Cardiac muscle cell (in vitro differentiated cells and primary cell): Measurements from ENCODE around the gene DUS1L. TPM values are rescaled to one million over a fixed set of nuclear protein-coding genes. Genes with fewer than 3 reads are reported as not detected.

Experiments
- DNase-seq, 2 donors: peaks; one replicate each; pipeline versions ENCODE4 v3.0.0 to v3.0.0-alpha.2; 2010 to 2017; ENCODE audit warnings: low read depth in 1 of 2, low spot score in 1 of 2
- H3K27ac ChIP-seq: fragments of 200-600 bp; sonication (generic); 2 replicates; pipeline ENCODE4 v1.5.1; 2016
- H3K27me3 ChIP-seq: fragments of 200-600 bp; sonication (generic); 2 replicates; pipeline ENCODE4 v1.6.0; 2016; ENCODE audit warnings: control low read depth
- H3K36me3 ChIP-seq: fragments of 200-600 bp; sonication (generic); 2 replicates; pipeline ENCODE4 v1.5.1; 2016; ENCODE audit warnings: control low read depth
- H3K4me1 ChIP-seq: fragments of 200-600 bp; sonication (generic); 2 replicates; pipeline ENCODE4 v1.8.1; 2017; ENCODE audit warnings: low read depth, mild to moderate bottlenecking, mixed run types
- H3K4me3 ChIP-seq: fragments of 200-600 bp; sonication (generic); 2 replicates; pipeline ENCODE4 v1.5.1; 2016; ENCODE audit warnings: mild to moderate bottlenecking
- H3K9me3 ChIP-seq: fragments of 200-600 bp; sonication (generic); 2 replicates; pipeline ENCODE4 v1.5.1; 2017; ENCODE audit warnings: low read depth, mild to moderate bottlenecking, control low read depth
- polyA plus RNA-seq: library from polyadenylated mRNA; unstranded; fragments of >200 nt; fragmentation: Nextera tagmentation; extraction: Ambion mirVana; gene quantifications from 2 replicates; pipeline ENCODE4 v1.2.1, GENCODE V29; 2016
- total RNA-seq: library from RNA; depleted of rRNA; stranded (reverse); fragments of >200 nt; gene quantifications from 2 replicates; pipeline ENCODE4 v1.2.3, GENCODE V29; 2016
- TF ChIP-seq, protein P1 (sequence below): IDR thresholded peaks from 2 replicates; pipeline ENCODE4 v1.5.1; 2012; ENCODE audit warnings: low read depth, mild to moderate bottlenecking, low read length

Gene DUS1L
- total and polyA plus RNA-seq, 2 experiments from 2014 or later: 183 to 184 TPM

- H3K27me3 ChIP-seq: no peaks in the 10 kb centered on the region
- H3K36me3 ChIP-seq: no peaks in the 10 kb centered on the region
- no peaks in the 10 kb centered on the region for H3K4me1 ChIP-seq
- DNase-seq: no peak
- H3K9me3 ChIP-seq: no peaks in the 10 kb centered on the region
- TF ChIP-seq, protein P1, sequence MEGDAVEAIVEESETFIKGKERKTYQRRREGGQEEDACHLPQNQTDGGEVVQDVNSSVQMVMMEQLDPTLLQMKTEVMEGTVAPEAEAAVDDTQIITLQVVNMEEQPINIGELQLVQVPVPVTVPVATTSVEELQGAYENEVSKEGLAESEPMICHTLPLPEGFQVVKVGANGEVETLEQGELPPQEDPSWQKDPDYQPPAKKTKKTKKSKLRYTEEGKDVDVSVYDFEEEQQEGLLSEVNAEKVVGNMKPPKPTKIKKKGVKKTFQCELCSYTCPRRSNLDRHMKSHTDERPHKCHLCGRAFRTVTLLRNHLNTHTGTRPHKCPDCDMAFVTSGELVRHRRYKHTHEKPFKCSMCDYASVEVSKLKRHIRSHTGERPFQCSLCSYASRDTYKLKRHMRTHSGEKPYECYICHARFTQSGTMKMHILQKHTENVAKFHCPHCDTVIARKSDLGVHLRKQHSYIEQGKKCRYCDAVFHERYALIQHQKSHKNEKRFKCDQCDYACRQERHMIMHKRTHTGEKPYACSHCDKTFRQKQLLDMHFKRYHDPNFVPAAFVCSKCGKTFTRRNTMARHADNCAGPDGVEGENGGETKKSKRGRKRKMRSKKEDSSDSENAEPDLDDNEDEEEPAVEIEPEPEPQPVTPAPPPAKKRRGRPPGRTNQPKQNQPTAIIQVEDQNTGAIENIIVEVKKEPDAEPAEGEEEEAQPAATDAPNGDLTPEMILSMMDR: no peak
- no peak overlapping the region for H3K27ac ChIP-seq
- no peak overlapping the region for H3K4me3 ChIP-seq
Observed at GRCh38 chr17:82070611-82071010, 5.0 kb upstream of the DUS1L start.

GRCh38 chr17:82065193-82065637, 389 bp downstream of the DUS1L start:
- H3K4me3 ChIP-seq: peak overlapping the region; percentile 75
- no peak overlapping the region for H3K27ac ChIP-seq
- H3K9me3 ChIP-seq: no peaks in the 10 kb centered on the region
- TF ChIP-seq, protein P1: no peak
- peaks cover 5% of the 10 kb centered on the region for H3K4me1 ChIP-seq
- H3K36me3 ChIP-seq: peaks cover 14% of the 10 kb centered on the region
- H3K27me3 ChIP-seq: no peaks in the 10 kb centered on the region
- DNase-seq: peak; percentile 31 to 46

GRCh38 chr17:82064433-82065192, 991 bp downstream of the DUS1L start:
- H3K27ac ChIP-seq: no peak overlapping the region
- H3K36me3 ChIP-seq: peaks cover 17% of the 10 kb centered on the region
- H3K4me1 ChIP-seq: peaks cover 5% of the 10 kb centered on the region
- H3K9me3 ChIP-seq: no peaks in the 10 kb centered on the region
- no peak for DNase-seq
- H3K4me3 ChIP-seq: peak overlapping the region; percentile 75
- no peaks in the 10 kb centered on the region for H3K27me3 ChIP-seq
- TF ChIP-seq, protein P1: no peak

GRCh38 chr17:82063424-82064415, 1.9 kb downstream of the DUS1L start:
- Histone ChIP-seq H3K4me3 (no peak overlapping the region), H3K9me3 (no peaks in the 10 kb centered on the region), H3K27ac (no peak overlapping the region), H3K27me3 (no peaks in the 10 kb centered on the region), H3K4me1 (peaks cover 5% of the 10 kb centered on the region), H3K36me3 (peaks cover 18% of the 10 kb centered on the region)
- no peak for DNase-seq
- TF ChIP-seq, protein P1: no peak

GRCh38 chr17:82062984-82063368, 2.6 kb downstream of the DUS1L start:
- Histone ChIP-seq H3K9me3 (no peaks in the 10 kb centered on the region), H3K4me1 (peaks cover 5% of the 10 kb centered on the region), H3K36me3 (peaks cover 20% of the 10 kb centered on the region), H3K4me3 (no peak overlapping the region), H3K27me3 (no peaks in the 10 kb centered on the region), H3K27ac (no peak overlapping the region)
- DNase-seq: no peak
- TF ChIP-seq, protein P1: no peak
